K562 (cell line): ENCODE results near the gene EWSR1. TPM values are rescaled to one million over a fixed set of nuclear protein-coding genes. Genes with fewer than 3 reads are reported as not detected.

Source experiments
- ATF3 ChIP-seq, 2 experiments: fragments of 450-650 bp in 1 of 2; sonication (generic) in 1 of 2; formaldehyde crosslinking in 1 of 2; IDR thresholded peaks in 1 of 2; conservative IDR thresholded peaks in 1 of 2; 2 replicates each; pipeline versions ENCODE4 v1.6.1 to v1.8.1; 2016 to 2023; ENCODE audit warnings: mild to moderate bottlenecking in 2 of 2, moderate library complexity in 2 of 2, inconsistent platforms in 1 of 2, missing genetic modification reagents in 1 of 2
- BCOR ChIP-seq: fragments of 450-650 bp; IDR thresholded peaks from 2 replicates; pipeline ENCODE4 v1.6.1; 2016
- CEBPG ChIP-seq, 3 experiments: fragments of 200-800 bp in 1 of 3; sonication (Bioruptor generic) in 1 of 3; sonication (generic) in 1 of 3; formaldehyde crosslinking in 1 of 3; IDR thresholded peaks in 2 of 3; conservative IDR thresholded peaks in 1 of 3; 2 replicates each; pipeline versions ENCODE4 v1.6.1 to v1.8.0; 2016 to 2022; ENCODE audit warnings: missing compliant biosample characterization in 2 of 3, missing genetic modification characterization in 2 of 3, mild to moderate bottlenecking in 1 of 3, missing genetic modification reagents in 1 of 3
- HDAC2 ChIP-seq: fragments of 450-650 bp; IDR thresholded peaks from 2 replicates; pipeline ENCODE4 v1.6.1; 2016; ENCODE audit warnings: mild to moderate bottlenecking
- KLF16 ChIP-seq: IDR thresholded peaks from 2 replicates; pipeline ENCODE4 v1.6.1; 2016; ENCODE audit warnings: antibody characterized with exemption
- NCOR1 ChIP-seq: fragments of 450-650 bp; IDR thresholded peaks from 2 replicates; pipeline ENCODE4 v1.6.1; 2016; ENCODE audit warnings: mild to moderate bottlenecking, moderate library complexity
- PML ChIP-seq: IDR thresholded peaks from 2 replicates; pipeline ENCODE4 v1.6.1; 2012; ENCODE audit warnings: low read length, inconsistent platforms
- RBM14 ChIP-seq: fragments of 200-400 bp; formaldehyde crosslinking; IDR thresholded peaks from 2 replicates; pipeline ENCODE4 v1.6.1; 2018; ENCODE audit warnings: low read depth, mild to moderate bottlenecking, low read length, moderate library complexity, borderline replicate concordance; ENCODE audit not compliant: insufficient read depth
- RCOR1 ChIP-seq, 2 experiments: IDR thresholded peaks; 2 replicates each; pipeline ENCODE4 v1.6.1; 2012; ENCODE audit warnings: low read depth in 2 of 2, low read length in 2 of 2, borderline replicate concordance in 1 of 2, improper control_type of control experiment in 1 of 2
- RERE ChIP-seq: sonication (generic); formaldehyde crosslinking; IDR thresholded peaks from 2 replicates; pipeline ENCODE4 v1.8.0; 2023; ENCODE audit warnings: missing genetic modification reagents, mild to moderate bottlenecking, borderline replicate concordance
- TCF7 ChIP-seq: sonication (generic); IDR thresholded peaks from 2 replicates; pipeline ENCODE4 v1.6.1; 2016; ENCODE audit warnings: antibody characterized with exemption, borderline replicate concordance
- THAP7 ChIP-seq: fragments of 250-450 bp; sonication (Bioruptor Pico); IDR thresholded peaks from 2 replicates; pipeline ENCODE4 v1.5.0; 2021
- VEZF1 ChIP-seq: fragments of 200-800 bp; sonication (Bioruptor generic); IDR thresholded peaks from 2 replicates; pipeline ENCODE4 v1.6.1; 2017; ENCODE audit warnings: missing genetic modification characterization, missing compliant biosample characterization
- ZNF232 ChIP-seq: sonication (generic); formaldehyde crosslinking; IDR thresholded peaks from 2 replicates; pipeline ENCODE4 v1.8.0; 2022; ENCODE audit warnings: mild to moderate bottlenecking, missing genetic modification reagents
- polyA plus RNA-seq, 8 experiments: library from polyadenylated mRNA; depleted of rRNA in 4 of 8; stranded (reverse) in 5 of 8; unstranded in 3 of 8; fragments of >200 nt; fragmentation: Nextera tagmentation in 2 of 8; fragmentation: Illumina TruSeq in 1 of 8; extraction: Ambion mirVana in 2 of 8; extraction: Trizol in 1 of 8; gene quantifications; 2 replicates each; pipeline versions ENCODE4 v1.2.1 to v1.2.3, GENCODE V29; 2011 to 2014; ENCODE audit warnings: inconsistent platforms in 1 of 8, missing spikeins in 1 of 8
- total RNA-seq, 7 experiments: library from RNA; depleted of rRNA in 6 of 7; stranded (reverse); fragments of >200 nt in 6 of 7; fragmentation: Illumina TruSeq in 2 of 7; extraction: Trizol in 2 of 7; gene quantifications; 2 replicates each; pipeline versions ENCODE4 v1.2.1 to v1.2.3, GENCODE V29; 2011 to 2021; ENCODE audit warnings: low replicate concordance in 1 of 7

Gene EWSR1
- total and polyA plus RNA-seq, 9 of the 15 experiments (the other 6 are each of a cell fraction or from before 2014, with no cell fraction given), result 83.3 to 450 (median 239) TPM

- TF ChIP-seq RERE (CRISPR knock-in tag), result no peak
- no peak for TF ChIP-seq RBM14
- peak; percentile 95 for TF ChIP-seq HDAC2
- peak in 1 of 2 experiments; percentile 98; a peak in 3 of 4 replicates for TF ChIP-seq RCOR1 (IDR thresholded peaks at IDR 0.05; ENCODE audit: borderline replicate concordance in 1 of 2, low read depth in 2 of 2, low read length in 2 of 2)
- peak; percentile 48; the same call in 1 of the 2 replicates for TF ChIP-seq KLF16
- no peak for TF ChIP-seq CEBPG (CRISPR knock-in tag; IDR thresholded peaks at IDR 0.05)
- peak in 1 of 2 experiments; percentile 71; a peak in 2 of 4 replicates for TF ChIP-seq CEBPG (tag; conservative IDR thresholded peaks at IDR 0.05 in 1 of 2, IDR thresholded peaks at IDR 0.05 in 1 of 2)
- TF ChIP-seq THAP7, result no peak
- TF ChIP-seq ATF3 (IDR thresholded peaks at IDR 0.05), result peak; percentile 19; the same call in 1 of the 2 replicates
- TF ChIP-seq ATF3 (CRISPR knock-in tag; conservative IDR thresholded peaks at IDR 0.05), result no peak
- TF ChIP-seq NCOR1, result peak; percentile 75
- 0 out of 2 replicates have a peak, but pooled peaks have one; percentile 24 for TF ChIP-seq PML
- TF ChIP-seq TCF7, result peak; percentile 59; the same call in 1 of the 2 replicates
- TF ChIP-seq VEZF1 (CRISPR knock-in tag), result peak; percentile 42
- peak; percentile 22; the same call in 1 of the 2 replicates for TF ChIP-seq BCOR
- no peak for TF ChIP-seq ZNF232 (CRISPR knock-in tag)
These were observed 2.6 kb downstream of the EWSR1 start (continued) for GRCh38 chr22:29270475-29271271.
